Activated naive CD8-positive, alpha-beta T cell treated with anti-CD3 and anti-CD28 coated beads, Interleukin-2, amount 50 U/mL, for 24 hours (primary cell): ENCODE measurements around the gene SMARCD1.

Experiments
- ATAC-seq: fragments of 150-1000 bp; cut with Tn5 transposase; one replicate; pipeline ENCODE4 v1.10.0; 2021
- DNase-seq: peaks from one replicate; pipeline ENCODE4 v3.0.0; 2021
- H3K27ac Mint-ChIP-seq: one replicate; pipeline ENCODE4 v1.8.0; 2021; ENCODE audit warnings: mild to moderate bottlenecking, mixed read lengths
- H3K27me3 Mint-ChIP-seq: one replicate; pipeline ENCODE4 v1.8.0; 2021; ENCODE audit warnings: mixed read lengths
- H3K36me3 Mint-ChIP-seq: one replicate; pipeline ENCODE4 v1.8.0; 2021; ENCODE audit warnings: low read depth, mixed read lengths
- H3K4me1 Mint-ChIP-seq: one replicate; pipeline ENCODE4 v1.8.0; 2021; ENCODE audit warnings: mixed read lengths
- H3K4me3 Mint-ChIP-seq: one replicate; pipeline ENCODE4 v1.8.0; 2021; ENCODE audit warnings: mild to moderate bottlenecking, moderate library complexity, mixed read lengths
- H3K9me3 Mint-ChIP-seq: one replicate; pipeline ENCODE4 v1.8.0; 2021; ENCODE audit warnings: mixed read lengths

The SMARCD1 gene

GRCh38 chr12:50061946-50062686 is 23.0 kb upstream of the SMARCD1 start:
- peaks cover 22% of the 10 kb centered on the region for H3K4me1 Mint-ChIP-seq
- H3K27me3 Mint-ChIP-seq: peaks cover 4% of the 10 kb centered on the region
- no peak overlapping the region for H3K27ac Mint-ChIP-seq
- H3K36me3 Mint-ChIP-seq: no peaks in the 10 kb centered on the region
- no peak overlapping the region for H3K4me3 Mint-ChIP-seq
- no peaks in the 10 kb centered on the region for H3K9me3 Mint-ChIP-seq
- ATAC-seq: no peak
- no peak for DNase-seq

- no peak overlapping the region for H3K4me3 Mint-ChIP-seq
- no peaks in the 10 kb centered on the region for H3K36me3 Mint-ChIP-seq
- H3K4me1 Mint-ChIP-seq: peaks cover 21% of the 10 kb centered on the region
- DNase-seq: no peak
- H3K9me3 Mint-ChIP-seq: no peaks in the 10 kb centered on the region
- H3K27ac Mint-ChIP-seq: no peak overlapping the region
- no peak for ATAC-seq
- H3K27me3 Mint-ChIP-seq: peaks cover 3% of the 10 kb centered on the region
These were observed 22.2 kb upstream of the SMARCD1 start for GRCh38 chr12:50062728-50063460.

- H3K27me3 Mint-ChIP-seq: peaks cover 1% of the 10 kb centered on the region
- H3K9me3 Mint-ChIP-seq: no peaks in the 10 kb centered on the region
- H3K36me3 Mint-ChIP-seq: no peaks in the 10 kb centered on the region
- ATAC-seq: no peak
- no peak overlapping the region for H3K27ac Mint-ChIP-seq
- no peak overlapping the region for H3K4me3 Mint-ChIP-seq
- H3K4me1 Mint-ChIP-seq: peaks cover 2% of the 10 kb centered on the region
- DNase-seq: no peak
These were observed 19.3 kb upstream of the SMARCD1 start for GRCh38 chr12:50065726-50066310.

GRCh38 chr12:50066402-50066801 is 18.7 kb upstream of the SMARCD1 start:
- no peak for DNase-seq
- peaks cover 1% of the 10 kb centered on the region for H3K27me3 Mint-ChIP-seq
- H3K27ac Mint-ChIP-seq: no peak overlapping the region
- no peaks in the 10 kb centered on the region for H3K36me3 Mint-ChIP-seq
- H3K4me3 Mint-ChIP-seq: no peak overlapping the region
- no peaks in the 10 kb centered on the region for H3K9me3 Mint-ChIP-seq
- ATAC-seq: no peak
- H3K4me1 Mint-ChIP-seq: peaks cover 2% of the 10 kb centered on the region

- no peaks in the 10 kb centered on the region for H3K36me3 Mint-ChIP-seq
- H3K9me3 Mint-ChIP-seq: no peaks in the 10 kb centered on the region
- H3K27me3 Mint-ChIP-seq: peaks cover 1% of the 10 kb centered on the region
- no peak overlapping the region for H3K27ac Mint-ChIP-seq
- peaks cover 2% of the 10 kb centered on the region for H3K4me1 Mint-ChIP-seq
- ATAC-seq (no peak), DNase-seq (no peak)
- no peak overlapping the region for H3K4me3 Mint-ChIP-seq
These were observed 16.1 kb upstream of the SMARCD1 start for GRCh38 chr12:50069069-50069468.

GRCh38 chr12:50069539-50069938 is 15.6 kb upstream of the SMARCD1 start:
- no peak for ATAC-seq
- peaks cover under 1% of the 10 kb centered on the region for H3K27me3 Mint-ChIP-seq
- peaks cover 2% of the 10 kb centered on the region for H3K4me1 Mint-ChIP-seq
- no peaks in the 10 kb centered on the region for H3K36me3 Mint-ChIP-seq
- no peak overlapping the region for H3K4me3 Mint-ChIP-seq
- H3K27ac Mint-ChIP-seq: no peak overlapping the region
- no peaks in the 10 kb centered on the region for H3K9me3 Mint-ChIP-seq
- DNase-seq: no peak

- Mint-ChIP-seq H3K4me3 (no peak overlapping the region), H3K4me1 (peaks cover 2% of the 10 kb centered on the region), H3K27ac (no peak overlapping the region), H3K9me3 (no peaks in the 10 kb centered on the region), H3K27me3 (no peaks in the 10 kb centered on the region), H3K36me3 (no peaks in the 10 kb centered on the region)
- ATAC-seq: peak; percentile 49
- DNase-seq: peak; percentile 72
These were observed 14.7 kb upstream of the SMARCD1 start for GRCh38 chr12:50070314-50071060.

- Mint-ChIP-seq H3K27me3 (no peaks in the 10 kb centered on the region), H3K4me3 (no peak overlapping the region), H3K4me1 (peaks cover 2% of the 10 kb centered on the region), H3K27ac (no peak overlapping the region), H3K36me3 (no peaks in the 10 kb centered on the region), H3K9me3 (no peaks in the 10 kb centered on the region)
- DNase-seq (no peak), ATAC-seq (no peak)
These were observed 12.8 kb upstream of the SMARCD1 start for GRCh38 chr12:50072198-50072907.

GRCh38 chr12:50073206-50073605 is 11.9 kb upstream of the SMARCD1 start:
- H3K27me3 Mint-ChIP-seq: no peaks in the 10 kb centered on the region
- no peaks in the 10 kb centered on the region for H3K9me3 Mint-ChIP-seq
- H3K27ac Mint-ChIP-seq: no peak overlapping the region
- no peak overlapping the region for H3K4me3 Mint-ChIP-seq
- DNase-seq (no peak), ATAC-seq (no peak)
- no peaks in the 10 kb centered on the region for H3K36me3 Mint-ChIP-seq
- H3K4me1 Mint-ChIP-seq: peaks cover 2% of the 10 kb centered on the region

GRCh38 chr12:50073712-50074111 is 11.4 kb upstream of the SMARCD1 start:
- H3K36me3 Mint-ChIP-seq: no peaks in the 10 kb centered on the region
- H3K27me3 Mint-ChIP-seq: no peaks in the 10 kb centered on the region
- DNase-seq (no peak), ATAC-seq (no peak)
- peaks cover 2% of the 10 kb centered on the region for H3K4me1 Mint-ChIP-seq
- no peak overlapping the region for H3K27ac Mint-ChIP-seq
- no peaks in the 10 kb centered on the region for H3K9me3 Mint-ChIP-seq
- H3K4me3 Mint-ChIP-seq: no peak overlapping the region

- peaks cover 2% of the 10 kb centered on the region for H3K4me1 Mint-ChIP-seq
- H3K4me3 Mint-ChIP-seq: no peak overlapping the region
- no peaks in the 10 kb centered on the region for H3K27me3 Mint-ChIP-seq
- peak; percentile 93 for ATAC-seq
- no peak overlapping the region for H3K27ac Mint-ChIP-seq
- DNase-seq: peak; percentile 85
- H3K9me3 Mint-ChIP-seq: no peaks in the 10 kb centered on the region
- no peaks in the 10 kb centered on the region for H3K36me3 Mint-ChIP-seq
These were observed 10.0 kb upstream of the SMARCD1 start for GRCh38 chr12:50074936-50075807.

- no peak overlapping the region for H3K4me3 Mint-ChIP-seq
- no peaks in the 10 kb centered on the region for H3K9me3 Mint-ChIP-seq
- DNase-seq (no peak), ATAC-seq (no peak)
- no peak overlapping the region for H3K27ac Mint-ChIP-seq
- no peaks in the 10 kb centered on the region for H3K4me1 Mint-ChIP-seq
- no peaks in the 10 kb centered on the region for H3K27me3 Mint-ChIP-seq
- H3K36me3 Mint-ChIP-seq: no peaks in the 10 kb centered on the region
These were observed 9.4 kb upstream of the SMARCD1 start for GRCh38 chr12:50075808-50076170.

GRCh38 chr12:50077099-50077498 is 8.0 kb upstream of the SMARCD1 start:
- no peak for ATAC-seq
- H3K4me3 Mint-ChIP-seq: no peak overlapping the region
- no peak for DNase-seq
- no peaks in the 10 kb centered on the region for H3K27me3 Mint-ChIP-seq
- no peaks in the 10 kb centered on the region for H3K4me1 Mint-ChIP-seq
- H3K9me3 Mint-ChIP-seq: no peaks in the 10 kb centered on the region
- no peak overlapping the region for H3K27ac Mint-ChIP-seq
- H3K36me3 Mint-ChIP-seq: no peaks in the 10 kb centered on the region
